OCI-LY3 (cell line): Measurements from ENCODE around the gene PI4KB.

Source experiments
- CTCF ChIP-seq: fragments of 200-600, 300-600 bp; sonication (generic); IDR thresholded peaks from 2 replicates; pipeline ENCODE4 v1.5.1; 2014; ENCODE audit warnings: antibody characterized with exemption, low read length, low read depth
- EZH2phosphoT487 ChIP-seq: fragments of 200-600 bp; shearing (Covaris generic); IDR thresholded peaks from 2 replicates; pipeline ENCODE4 v1.6.1; 2018; ENCODE audit warnings: antibody characterized with exemption, mixed run types, low read depth

DNA sequence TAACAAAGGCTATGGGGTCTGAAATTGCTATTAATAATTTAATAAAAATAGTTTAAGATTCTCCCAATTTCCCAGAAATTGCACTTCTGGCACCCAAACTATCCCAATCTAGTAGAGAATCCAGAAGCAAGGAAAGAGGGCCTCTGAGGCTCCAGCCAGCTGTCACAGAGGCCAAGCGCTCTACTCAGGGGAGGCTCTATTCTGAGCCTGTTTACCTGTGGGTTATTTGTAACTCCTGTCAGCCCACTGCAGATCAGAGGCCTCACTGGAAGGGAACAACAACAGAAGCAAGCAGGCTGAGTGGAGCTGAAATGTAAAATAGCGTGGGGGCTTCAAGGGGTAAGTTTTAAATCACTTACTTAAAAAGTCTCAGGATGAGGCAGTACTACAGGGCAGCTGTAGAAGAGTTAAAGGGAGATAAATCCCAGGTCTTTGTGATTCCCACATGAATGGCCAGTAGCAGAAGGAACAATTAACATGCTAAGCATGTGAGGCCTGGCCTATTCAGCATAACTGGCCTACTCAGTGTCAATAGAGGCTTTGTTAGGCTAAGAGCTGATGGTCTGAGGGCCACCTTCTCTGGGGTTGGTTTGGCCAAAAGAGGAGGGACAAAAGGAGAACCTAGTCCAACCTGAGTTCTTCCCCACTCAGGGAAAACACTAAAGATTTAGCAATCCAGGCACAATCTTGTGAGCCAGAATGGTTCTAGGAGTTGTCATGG lies 32.3 kb downstream of the PI4KB start:
- TF ChIP-seq EZH2phosphoT487: no peak
- no peak for TF ChIP-seq CTCF
